ENCODE data around the gene TMEM139. TPM values are rescaled to one million over a fixed set of nuclear protein-coding genes. Genes with fewer than 3 reads are reported as not detected.

Gene TMEM139
- total and polyA plus RNA-seq, 8 donors, result 4.2 to 17.3 (median 7.0) TPM

- FAIRE-seq, result no peak
- Histone ChIP-seq H3K4me1 (no peaks in the 10 kb centered on the region), H3K27ac (no peak overlapping the region), H3K27me3 (no peaks in the 10 kb centered on the region), H3K36me3 (no peaks in the 10 kb centered on the region), H3K9me3 (no peaks in the 10 kb centered on the region), H3K4me3 (no peak overlapping the region)
- intact Hi-C loops (cut with DNase I), result loop anchor here (5.0 to 10.0 kb wide), 3 partner anchors 62 to 174 kb away; no protein-coding TSS in a partner anchor
- TF ChIP-seq CTCF (IDR thresholded peaks at IDR 0.05), result no peak
- 46 to 47% methylated on average over 7 of the region's 7 CpGs for WGBS, 2 donors
- DNase-seq, result no peak
- ATAC-seq, result no peak
Observed at GRCh38 chr7:143243111-143243510, 41.6 kb upstream of the TMEM139 start.

GRCh38 chr7:143243614-143244013 is 41.1 kb upstream of the TMEM139 start:
- Histone ChIP-seq H3K27me3 (no peaks in the 10 kb centered on the region), H3K36me3 (no peaks in the 10 kb centered on the region), H3K27ac (no peak overlapping the region), H3K4me1 (no peaks in the 10 kb centered on the region), H3K4me3 (no peak overlapping the region), H3K9me3 (no peaks in the 10 kb centered on the region)
- intact Hi-C loops (cut with DNase I), result loop anchor here (5.0 to 10.0 kb wide), 3 partner anchors 61 to 174 kb away; no protein-coding TSS in a partner anchor
- FAIRE-seq (no peak), ATAC-seq (no peak), DNase-seq (no peak)
- no peak for TF ChIP-seq CTCF (IDR thresholded peaks at IDR 0.05)
- 62 to 65% methylated on average over 3 of the region's 3 CpGs for WGBS, 2 donors

GRCh38 chr7:143244321-143244720 is 40.4 kb upstream of the TMEM139 start:
- Histone ChIP-seq H3K27ac (no peak overlapping the region), H3K9me3 (no peaks in the 10 kb centered on the region), H3K36me3 (no peaks in the 10 kb centered on the region), H3K4me1 (no peaks in the 10 kb centered on the region), H3K27me3 (no peaks in the 10 kb centered on the region), H3K4me3 (no peak overlapping the region)
- no peak for FAIRE-seq
- 30 to 35% methylated on average over 1 of the region's 1 CpG for WGBS, 2 donors
- no peak for TF ChIP-seq CTCF (IDR thresholded peaks at IDR 0.05)
- no peak for DNase-seq
- intact Hi-C loops (cut with DNase I), result loop anchor here (5.0 to 10.0 kb wide), 3 partner anchors 60 to 173 kb away; no protein-coding TSS in a partner anchor
- no peak for ATAC-seq

- H3K27me3 ChIP-seq, result no peaks in the 10 kb centered on the region
- no peak overlapping the region for H3K4me3 ChIP-seq
- no peaks in the 10 kb centered on the region for H3K9me3 ChIP-seq
- ATAC-seq (no peak), FAIRE-seq (no peak), DNase-seq (no peak)
- intact Hi-C loops (cut with DNase I), result loop anchor here in 2 of 3 donors (10.0 kb wide), 1 partner anchor 60 kb away; no protein-coding TSS in a partner anchor
- H3K36me3 ChIP-seq, result no peaks in the 10 kb centered on the region
- no peak overlapping the region for H3K27ac ChIP-seq
- 52 to 61% methylated on average over 3 of the region's 3 CpGs for WGBS, 2 donors
- no peaks in the 10 kb centered on the region for H3K4me1 ChIP-seq
- TF ChIP-seq CTCF (IDR thresholded peaks at IDR 0.05), result no peak
Observed at GRCh38 chr7:143245123-143245522, 39.6 kb upstream of the TMEM139 start.

- Histone ChIP-seq H3K4me3 (no peak overlapping the region), H3K27ac (no peak overlapping the region), H3K36me3 (no peaks in the 10 kb centered on the region), H3K4me1 (no peaks in the 10 kb centered on the region), H3K27me3 (no peaks in the 10 kb centered on the region), H3K9me3 (no peaks in the 10 kb centered on the region)
- DNase-seq, result no peak
- ATAC-seq, result no peak
- WGBS, 2 donors, result 37 to 85% methylated on average over 1 of the region's 1 CpG
- no peak for FAIRE-seq
- TF ChIP-seq CTCF (IDR thresholded peaks at IDR 0.05), result no peak
- intact Hi-C loops (cut with DNase I), result loop anchor here in 2 of 3 donors (10.0 kb wide), 1 partner anchor 57 kb away; no protein-coding TSS in a partner anchor
Observed at GRCh38 chr7:143247372-143247771, 37.4 kb upstream of the TMEM139 start.
